GM23338 (cell line): Measurements from ENCODE around the gene RASGRF2. TPM values are rescaled to one million over a fixed set of nuclear protein-coding genes. Genes with fewer than 3 reads are reported as not detected.

Source experiments
- ATAC-seq: fragments of 200-7000 bp; cut with Tn5 transposase; 3 replicates; pipeline ENCODE4 v1.9.1; 2020
- DNase-seq: peaks from one replicate; pipeline ENCODE4 v3.0.0-alpha.2; 2015; ENCODE audit warnings: low spot score
- H2AFZ ChIP-seq: fragments of 200-600 bp; sonication (generic); 2 replicates; pipeline ENCODE4 v1.8.0; 2016; ENCODE audit warnings: antibody characterized with exemption, mild to moderate bottlenecking, moderate library complexity
- H3F3A ChIP-seq: fragments of 200-600 bp; sonication (generic); replicated peaks from 2 replicates; pipeline ENCODE4 v1.8.0; 2017; ENCODE audit warnings: antibody characterized with exemption, mixed run types, low read depth
- H3K27ac ChIP-seq: fragments of 200-600 bp; sonication (generic); 2 replicates; pipeline ENCODE4 v1.6.1; 2016; ENCODE audit warnings: low read depth
- H3K27me3 ChIP-seq: fragments of 200-600 bp; sonication (generic); 2 replicates; pipeline ENCODE4 v1.8.0; 2016; ENCODE audit warnings: mild to moderate bottlenecking, mixed run types, moderate library complexity; ENCODE audit not compliant: insufficient read depth
- H3K36me3 ChIP-seq: fragments of 200-600 bp; sonication (generic); 2 replicates; pipeline ENCODE4 v1.8.0; 2016; ENCODE audit warnings: mild to moderate bottlenecking; ENCODE audit not compliant: insufficient read depth
- H3K4me1 ChIP-seq: fragments of 200-600 bp; sonication (generic); 2 replicates; pipeline ENCODE4 v1.8.0; 2016; ENCODE audit warnings: mild to moderate bottlenecking, moderate library complexity; ENCODE audit not compliant: insufficient read depth
- H3K4me2 ChIP-seq: fragments of 200-600 bp; sonication (generic); 2 replicates; pipeline ENCODE4 v1.7.1; 2017; ENCODE audit warnings: mixed run types
- H3K4me3 ChIP-seq: fragments of 200-600 bp; sonication (generic); 2 replicates; pipeline ENCODE4 v1.6.1; 2016; ENCODE audit warnings: mixed run types
- H3K79me2 ChIP-seq: fragments of 200-600 bp; sonication (generic); replicated peaks from 2 replicates; pipeline ENCODE4 v1.8.0; 2017; ENCODE audit warnings: mild to moderate bottlenecking; ENCODE audit not compliant: insufficient read depth
- H3K9me2 ChIP-seq: fragments of 200-600 bp; sonication (generic); 2 replicates; pipeline ENCODE4 v1.8.0; 2017; ENCODE audit not compliant: insufficient read depth
- H4K20me1 ChIP-seq: fragments of 200-600 bp; sonication (generic); replicated peaks from 2 replicates; pipeline ENCODE4 v1.8.0; 2017; ENCODE audit warnings: mild to moderate bottlenecking; ENCODE audit not compliant: insufficient read depth
- H3K27ac Mint-ChIP-seq: 2 replicates; pipeline ENCODE4 v1.8.0; 2020; ENCODE audit warnings: inconsistent platforms, mild to moderate bottlenecking, moderate library complexity, mixed read lengths
- H3K27me3 Mint-ChIP-seq: 3 replicates; pipeline ENCODE4 v1.8.0; 2022; ENCODE audit warnings: low read depth, mild to moderate bottlenecking, moderate library complexity, mixed read lengths, inconsistent platforms; ENCODE audit not compliant: insufficient read depth, poor library complexity
- H3K36me3 Mint-ChIP-seq: 3 replicates; pipeline ENCODE4 v1.8.0; 2021; ENCODE audit warnings: low read depth, mild to moderate bottlenecking, inconsistent platforms, moderate library complexity, mixed read lengths
- H3K4me1 Mint-ChIP-seq: 3 replicates; pipeline ENCODE4 v1.8.0; 2020; ENCODE audit warnings: mild to moderate bottlenecking, inconsistent platforms, mixed read lengths
- H3K4me3 Mint-ChIP-seq: 3 replicates; pipeline ENCODE4 v1.8.0; 2021; ENCODE audit warnings: moderate library complexity, mild to moderate bottlenecking, inconsistent platforms, mixed read lengths
- H3K9me3 Mint-ChIP-seq: 3 replicates; pipeline ENCODE4 v1.8.0; 2020; ENCODE audit warnings: moderate library complexity, mild to moderate bottlenecking, inconsistent platforms, mixed read lengths
- CREB1 ChIP-seq: fragments of 250-450 bp; sonication (Bioruptor Pico); IDR thresholded peaks from 2 replicates; pipeline ENCODE4 v1.5.0; 2020; ENCODE audit warnings: low read depth, mild to moderate bottlenecking, moderate library complexity
- CTCF ChIP-seq, 2 experiments: fragments of 200-600 bp in 1 of 2; sonication (generic) in 1 of 2; conservative IDR thresholded peaks; 2 replicates each; pipeline versions ENCODE4 v1.5.1 to v1.6.1; 2016 to 2017; ENCODE audit warnings: antibody characterized with exemption in 2 of 2, low read depth in 2 of 2, mild to moderate bottlenecking in 2 of 2, moderate library complexity in 1 of 2
- ETS1 ChIP-seq: IDR thresholded peaks from 2 replicates; pipeline ENCODE4 v1.6.1; 2016; ENCODE audit warnings: antibody characterized with exemption
- EZH2 ChIP-seq: fragments of 200-600 bp; sonication (generic); IDR thresholded peaks from one replicate; pipeline ENCODE4 v1.8.0; 2017; ENCODE audit warnings: antibody characterized with exemption, mild to moderate bottlenecking, low read depth; ENCODE audit not compliant: unreplicated experiment
- EZH2phosphoT487 ChIP-seq: fragments of 200-600 bp; sonication (generic); IDR thresholded peaks from one replicate; pipeline ENCODE4 v1.8.1; 2018; ENCODE audit warnings: antibody characterized with exemption; ENCODE audit not compliant: unreplicated experiment
- JUNB ChIP-seq: IDR thresholded peaks from one replicate; pipeline ENCODE4 v1.6.1; 2016; ENCODE audit warnings: antibody characterized with exemption; ENCODE audit not compliant: unreplicated experiment
- NANOG ChIP-seq: IDR thresholded peaks from 2 replicates; pipeline ENCODE4 v1.6.1; 2016; ENCODE audit warnings: antibody characterized with exemption, borderline replicate concordance
- REST ChIP-seq: IDR thresholded peaks from one replicate; pipeline ENCODE4 v1.6.1; 2018; ENCODE audit warnings: antibody characterized with exemption; ENCODE audit not compliant: unreplicated experiment
- STAT1 ChIP-seq: IDR thresholded peaks from one replicate; pipeline ENCODE4 v1.6.1; 2016; ENCODE audit warnings: antibody characterized with exemption; ENCODE audit not compliant: unreplicated experiment
- ZNF114 ChIP-seq: fragments of 250-450 bp; sonication (Bioruptor Pico); IDR thresholded peaks from 2 replicates; pipeline ENCODE4 v1.5.0; 2020; ENCODE audit warnings: mild to moderate bottlenecking, moderate library complexity
- ZNF331 ChIP-seq: fragments of 250-450 bp; sonication (Bioruptor Pico); IDR thresholded peaks from 2 replicates; pipeline ENCODE4 v1.5.0; 2020; ENCODE audit warnings: low read depth, mild to moderate bottlenecking, moderate library complexity
- polyA plus RNA-seq: library from polyadenylated mRNA; unstranded; fragments of >200 nt; fragmentation: Nextera tagmentation; extraction: Ambion mirVana; gene quantifications from 2 replicates; pipeline ENCODE4 v1.2.1, GENCODE V29; 2016
- total RNA-seq: library from RNA; depleted of rRNA; stranded (reverse); fragments of >200 nt; shearing (Covaris generic); gene quantifications from 2 replicates; pipeline ENCODE4 v1.2.3, GENCODE V29; 2014

RASGRF2 gene
- total and polyA plus RNA-seq, 2 experiments from 2014 or later, result 5.0 to 19.2 TPM

- Mint-ChIP-seq H3K36me3 (no peaks in the 10 kb centered on the region), H3K4me3 (no peak overlapping the region), H3K4me1 (peaks cover 27% of the 10 kb centered on the region), H3K27me3 (peaks cover 5% of the 10 kb centered on the region), H3K9me3 (no peaks in the 10 kb centered on the region), H3K27ac (no peak overlapping the region)
- H3K4me3 ChIP-seq, result no peak overlapping the region
- no peaks in the 10 kb centered on the region for H3K79me2 ChIP-seq
- H3K27me3 ChIP-seq, result no peaks in the 10 kb centered on the region
- H3K4me2 ChIP-seq, result no peak overlapping the region
- peak; percentile 69 for ATAC-seq
- H4K20me1 ChIP-seq, result no peaks in the 10 kb centered on the region; the same call in 1 of the 2 replicates
- no peaks in the 10 kb centered on the region for H3F3A ChIP-seq
- no peak overlapping the region for H3K27ac ChIP-seq
- H3K4me1 ChIP-seq, result peaks cover 9% of the 10 kb centered on the region; the same call in 1 of the 2 replicates
- H2AFZ ChIP-seq, result no peak overlapping the region
- TF ChIP-seq NANOG (no peak), EZH2phosphoT487 (no peak), ZNF114 (CRISPR knock-in tag) (no peak), ETS1 (no peak), EZH2 (no peak), REST (no peak)
- peak; percentile 18 for DNase-seq
- H3K36me3 ChIP-seq, result no peaks in the 10 kb centered on the region
- no peaks in the 10 kb centered on the region for H3K9me2 ChIP-seq
These were observed 221.6 kb downstream of the RASGRF2 start for GRCh38 chr5:81181576-81182316.

- no peak overlapping the region for H2AFZ ChIP-seq
- no peak overlapping the region for H3K27ac ChIP-seq
- Mint-ChIP-seq H3K4me1 (peaks cover 27% of the 10 kb centered on the region), H3K4me3 (no peak overlapping the region), H3K9me3 (no peaks in the 10 kb centered on the region), H3K27ac (no peak overlapping the region; the same call in 1 of the 2 replicates), H3K27me3 (peaks cover 5% of the 10 kb centered on the region), H3K36me3 (no peaks in the 10 kb centered on the region)
- no peak for DNase-seq
- no peak overlapping the region for H3K4me3 ChIP-seq
- peaks cover 9% of the 10 kb centered on the region; the same call in 1 of the 2 replicates for H3K4me1 ChIP-seq
- no peak for ATAC-seq
- H3K36me3 ChIP-seq, result no peaks in the 10 kb centered on the region
- no peaks in the 10 kb centered on the region for H3F3A ChIP-seq
- no peaks in the 10 kb centered on the region for H3K9me2 ChIP-seq
- H3K4me2 ChIP-seq, result no peak overlapping the region
- H3K27me3 ChIP-seq, result no peaks in the 10 kb centered on the region
- no peaks in the 10 kb centered on the region; the same call in 1 of the 2 replicates for H4K20me1 ChIP-seq
- H3K79me2 ChIP-seq, result no peaks in the 10 kb centered on the region
- TF ChIP-seq EZH2phosphoT487, result no peak
- TF ChIP-seq REST, result no peak
- no peak for TF ChIP-seq CTCF (conservative IDR thresholded peaks at IDR 0.05; ENCODE audit: low read depth in 2 of 2)
- no peak for TF ChIP-seq CREB1 (CRISPR knock-in tag)
- TF ChIP-seq NANOG, result no peak
- no peak for TF ChIP-seq ZNF331 (CRISPR knock-in tag)
- TF ChIP-seq STAT1, result no peak
- no peak for TF ChIP-seq JUNB
- TF ChIP-seq EZH2, result no peak
- no peak for TF ChIP-seq ZNF114 (CRISPR knock-in tag)
These were observed 222.5 kb downstream of the RASGRF2 start for GRCh38 chr5:81182396-81183390.
